Muscle layer of colon (tissue), 2 donors: Measurements from ENCODE around the gene ZNF98.
A peak's percentile ranks its signal among the peaks of the same experiment; 100 is the strongest.

ENCODE experiments used
- H3K27ac ChIP-seq: one replicate; pipeline ENCODE4 v1.7.0; 2013; ENCODE audit warnings: low read depth, mild to moderate bottlenecking, low read length, moderate library complexity
- H3K27me3 ChIP-seq, 2 donors: one replicate each; pipeline ENCODE4 v1.7.0; 2013; ENCODE audit warnings: low read length in 2 of 2, mild to moderate bottlenecking in 2 of 2; ENCODE audit not compliant: insufficient read depth in 2 of 2, control insufficient read depth in 1 of 2
- H3K36me3 ChIP-seq: one replicate; pipeline ENCODE4 v1.7.0; 2013; ENCODE audit warnings: mild to moderate bottlenecking, low read length; ENCODE audit not compliant: insufficient read depth
- H3K4me1 ChIP-seq: one replicate; pipeline ENCODE4 v1.7.0; 2013; ENCODE audit warnings: mild to moderate bottlenecking, low read length; ENCODE audit not compliant: insufficient read depth
- H3K4me3 ChIP-seq, 2 donors: one replicate each; pipeline ENCODE4 v1.7.0; 2013; ENCODE audit warnings: low read length in 2 of 2, low read depth in 1 of 2, mild to moderate bottlenecking in 1 of 2, moderate library complexity in 1 of 2
- H3K9ac ChIP-seq: one replicate; pipeline ENCODE4 v1.7.0; 2013; ENCODE audit warnings: low read length
- H3K9me3 ChIP-seq: one replicate; pipeline ENCODE4 v1.7.0; 2013; ENCODE audit warnings: mild to moderate bottlenecking, low read length
- donor health status: abdominal sarcoma.
- donor health status: Adenocarcinoma of cecum.

Gene ZNF98

DNA sequence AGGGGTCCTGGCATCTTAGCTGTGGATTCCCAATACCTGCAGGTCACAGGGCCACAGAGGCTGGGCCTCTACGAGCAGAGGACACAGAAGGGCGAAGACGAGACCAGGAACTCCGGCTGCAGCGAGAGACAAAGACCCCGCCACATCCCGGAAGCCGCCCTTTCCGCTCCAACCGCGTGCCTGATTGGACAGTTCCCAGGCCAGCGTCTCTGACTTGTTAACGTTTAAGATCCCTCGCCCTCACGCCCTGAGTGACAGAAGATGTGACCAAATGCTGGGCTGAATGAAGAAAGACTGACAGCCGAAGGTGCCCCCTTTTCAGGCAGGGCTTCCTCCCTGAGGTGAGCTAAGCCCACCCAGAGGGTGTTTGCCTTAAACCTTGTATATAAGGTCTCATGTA lies at the start of gene ZNF98:
Gene ZNF98 (minus strand): TSS at position 136 of the 400 bp plus-strand sequence. CDS start 122 bp downstream, at position 14.
- no peak within 1 kb of the TSS for H3K9ac ChIP-seq
- no peak within 1 kb of the TSS for H3K27ac ChIP-seq
- H3K9me3 ChIP-seq, result no peaks in the 10 kb centered on the region
- peaks cover 0 to 4% of the 10 kb centered on the region in 2 donors for H3K27me3 ChIP-seq
- no peaks in the 10 kb centered on the region for H3K4me1 ChIP-seq
- H3K36me3 ChIP-seq, result no peaks in the 10 kb centered on the region
- H3K4me3 ChIP-seq, result peak within 1 kb of the TSS; percentile 21 to 49

DNA sequence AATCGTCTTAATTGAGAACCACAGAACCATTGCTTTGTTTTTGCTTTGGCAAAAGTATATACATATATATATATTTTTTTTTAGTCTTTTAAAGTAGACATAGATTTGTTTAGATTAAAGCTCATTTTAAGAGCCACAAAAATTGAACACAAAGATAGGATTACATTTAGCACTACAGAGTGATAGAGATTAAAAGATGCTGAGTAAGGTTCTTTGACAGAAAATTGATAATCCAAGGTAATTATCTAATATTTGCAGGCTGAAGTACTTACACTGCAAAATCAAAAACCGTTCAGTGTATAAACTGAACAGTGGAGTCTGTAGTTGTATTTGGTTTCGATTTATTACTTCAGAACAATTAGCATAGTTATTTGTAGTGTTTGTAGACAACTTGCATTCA lies 24.5 kb upstream of the ZNF98 start:
- H3K9me3 ChIP-seq, result no peaks in the 10 kb centered on the region
- no peak overlapping the region for H3K27ac ChIP-seq
- H3K9ac ChIP-seq, result no peak overlapping the region
- no peaks in the 10 kb centered on the region for H3K4me1 ChIP-seq
- no peaks in the 10 kb centered on the region for H3K27me3 ChIP-seq
- no peaks in the 10 kb centered on the region for H3K36me3 ChIP-seq
- H3K4me3 ChIP-seq, result no peak overlapping the region

DNA sequence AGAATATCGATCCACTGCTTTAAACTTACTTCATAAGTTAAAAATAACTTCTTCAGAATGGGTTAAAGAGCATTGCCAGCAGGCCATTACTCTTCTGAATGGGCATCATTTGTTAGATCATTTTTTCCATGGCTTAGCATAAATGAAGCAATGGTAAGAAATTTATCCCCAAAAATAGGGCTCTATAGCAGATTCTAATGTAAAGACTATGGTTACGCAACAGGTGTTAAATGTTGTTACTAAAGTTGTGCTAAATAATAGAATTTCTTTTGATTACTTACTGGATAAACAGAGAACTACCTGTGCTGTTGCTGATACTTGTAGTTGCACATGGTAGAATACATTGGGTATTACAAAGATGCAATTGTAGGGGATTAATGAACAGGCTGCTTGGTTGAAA lies 15.9 kb upstream of the ZNF98 start:
- Histone ChIP-seq H3K9ac (no peak overlapping the region), H3K4me1 (no peaks in the 10 kb centered on the region), H3K9me3 (no peaks in the 10 kb centered on the region)

DNA sequence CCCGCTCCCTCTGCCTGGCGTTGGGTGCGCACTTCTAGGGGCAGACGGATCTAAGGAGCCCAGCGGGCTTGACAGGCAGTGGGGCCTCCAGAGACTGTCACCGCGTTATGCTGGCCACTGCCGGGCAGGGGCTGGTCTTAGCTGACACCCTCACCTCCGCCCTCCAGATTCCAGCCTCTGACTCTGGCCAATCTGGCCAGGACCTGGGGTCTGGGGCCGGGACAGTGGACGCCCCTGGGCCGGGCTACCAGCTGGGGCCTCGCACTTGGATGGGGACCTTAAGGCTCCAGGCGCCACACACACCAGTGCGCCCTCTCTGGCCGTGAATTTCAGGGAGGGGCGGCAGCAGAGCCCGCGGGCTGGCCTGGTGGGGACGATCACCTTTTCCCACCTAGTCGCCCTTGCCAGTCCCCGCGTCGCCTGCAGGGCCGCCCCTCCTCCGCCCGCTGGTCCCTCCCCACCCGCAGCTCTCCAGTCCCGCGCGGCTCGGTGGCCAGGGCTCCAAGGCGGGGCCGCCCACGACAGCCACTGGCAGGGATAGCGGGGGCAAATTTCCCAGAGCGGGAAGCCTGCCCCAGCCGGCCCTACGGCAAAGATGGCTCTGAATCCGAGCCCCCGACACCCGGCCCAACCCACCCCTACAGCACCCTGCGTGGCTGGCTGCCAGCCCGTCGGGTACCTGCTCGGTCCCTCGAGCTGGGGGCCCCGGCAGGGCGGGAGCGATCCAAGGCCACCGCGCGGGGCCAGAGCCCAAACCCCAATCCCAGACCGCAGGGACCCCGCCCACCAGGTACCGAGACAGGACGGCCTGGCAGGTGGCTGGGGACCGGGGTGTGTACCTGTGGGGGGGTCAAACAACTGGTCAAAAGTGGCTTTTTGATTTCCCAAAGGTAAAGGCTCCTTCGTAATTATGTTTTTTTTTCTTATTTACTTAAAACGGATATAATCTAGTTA lies 6.1 kb upstream of the ZNF98 start:
- Histone ChIP-seq H3K9me3 (no peaks in the 10 kb centered on the region), H3K27ac (no peak overlapping the region), H3K4me3 (no peak overlapping the region), H3K27me3 (peaks cover 0 to 15% of the 10 kb centered on the region in 2 donors), H3K9ac (no peak overlapping the region), H3K4me1 (no peaks in the 10 kb centered on the region), H3K36me3 (no peaks in the 10 kb centered on the region)

More for the DNA sequence above, 15.9 kb upstream of the ZNF98 start:
- H3K36me3 ChIP-seq, result no peaks in the 10 kb centered on the region
- H3K27me3 ChIP-seq, result no peaks in the 10 kb centered on the region
- no peak overlapping the region for H3K4me3 ChIP-seq
- no peak overlapping the region for H3K27ac ChIP-seq

DNA sequence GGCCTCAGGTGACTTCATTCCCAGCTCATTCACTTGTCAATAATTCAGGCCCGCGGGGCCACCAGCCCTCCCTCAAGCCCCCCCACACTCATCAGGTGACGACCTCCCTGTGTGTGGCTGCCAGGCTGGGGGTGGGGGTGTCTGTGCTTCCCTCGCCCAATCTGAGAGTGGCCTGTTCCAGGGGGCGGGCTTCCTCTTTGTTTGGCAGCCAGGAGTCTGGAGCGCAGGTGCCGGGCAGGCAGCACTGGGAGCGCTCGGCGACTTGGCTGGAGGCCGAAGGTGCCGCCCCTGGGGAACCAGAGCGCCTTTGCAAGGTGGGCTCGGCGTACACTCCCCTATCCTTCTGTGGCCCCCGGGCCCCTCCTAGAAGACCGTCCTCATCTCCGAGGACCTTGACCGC lies 5.4 kb upstream of the ZNF98 start:
- no peak overlapping the region for H3K4me3 ChIP-seq

DNA sequence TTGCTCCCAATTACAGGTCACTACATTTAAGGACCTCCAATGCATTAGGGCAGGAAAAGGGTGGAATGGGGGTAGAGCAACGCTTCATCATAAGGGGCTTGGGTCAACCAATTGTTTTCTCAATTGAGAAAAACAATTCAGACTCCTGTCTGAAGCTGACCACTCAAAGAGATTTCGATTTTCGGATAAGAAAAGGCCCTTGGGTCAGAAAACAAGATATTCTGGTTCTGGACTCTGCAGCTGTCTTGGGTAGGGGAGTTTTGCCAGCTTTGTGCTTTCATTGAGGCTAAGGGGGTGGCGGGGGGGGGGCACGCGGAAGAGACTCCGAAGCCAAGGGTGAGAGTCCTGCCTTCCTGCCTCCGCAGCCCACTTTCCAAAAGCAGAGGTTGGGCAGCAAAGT lies 4.8 kb upstream of the ZNF98 start:
- H3K9me3 ChIP-seq, result no peaks in the 10 kb centered on the region
- peaks cover 0 to 15% of the 10 kb centered on the region in 2 donors for H3K27me3 ChIP-seq
- H3K9ac ChIP-seq, result no peak overlapping the region
- H3K4me1 ChIP-seq, result no peaks in the 10 kb centered on the region
- no peak overlapping the region for H3K4me3 ChIP-seq
- no peak overlapping the region for H3K27ac ChIP-seq
- H3K36me3 ChIP-seq, result no peaks in the 10 kb centered on the region

More for the DNA sequence above, 5.4 kb upstream of the ZNF98 start:
- no peak overlapping the region for H3K27ac ChIP-seq
- no peaks in the 10 kb centered on the region for H3K9me3 ChIP-seq
- no peaks in the 10 kb centered on the region for H3K4me1 ChIP-seq
- H3K27me3 ChIP-seq, result peaks cover 0 to 15% of the 10 kb centered on the region in 2 donors
- no peaks in the 10 kb centered on the region for H3K36me3 ChIP-seq
- H3K9ac ChIP-seq, result no peak overlapping the region

DNA sequence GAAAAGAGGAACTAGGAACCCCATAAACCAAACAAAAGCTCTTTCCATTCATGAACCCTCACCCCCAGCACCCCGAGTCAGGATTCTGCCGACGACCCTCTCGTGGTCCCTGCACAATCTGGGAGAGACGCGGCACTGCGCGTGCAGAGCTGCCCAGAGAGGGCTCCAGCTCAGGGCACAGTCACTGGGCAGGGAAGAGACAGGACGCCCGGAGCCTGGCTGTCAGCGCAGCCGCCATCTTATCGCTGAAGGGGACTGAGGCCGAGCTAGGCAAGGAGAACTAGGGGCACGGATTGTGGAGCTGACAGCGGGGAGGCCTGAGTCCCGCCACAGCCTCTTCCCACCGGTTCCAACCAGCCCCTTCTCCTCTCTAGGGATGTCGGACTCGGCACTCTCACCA lies 349 bp downstream of the ZNF98 start:
- Histone ChIP-seq H3K4me3 (peak overlapping the region; percentile 21 to 49), H3K9ac (no peak overlapping the region), H3K27me3 (peaks cover 0 to 2% of the 10 kb centered on the region in 2 donors), H3K36me3 (no peaks in the 10 kb centered on the region), H3K9me3 (no peaks in the 10 kb centered on the region), H3K4me1 (no peaks in the 10 kb centered on the region), H3K27ac (no peak overlapping the region)

DNA sequence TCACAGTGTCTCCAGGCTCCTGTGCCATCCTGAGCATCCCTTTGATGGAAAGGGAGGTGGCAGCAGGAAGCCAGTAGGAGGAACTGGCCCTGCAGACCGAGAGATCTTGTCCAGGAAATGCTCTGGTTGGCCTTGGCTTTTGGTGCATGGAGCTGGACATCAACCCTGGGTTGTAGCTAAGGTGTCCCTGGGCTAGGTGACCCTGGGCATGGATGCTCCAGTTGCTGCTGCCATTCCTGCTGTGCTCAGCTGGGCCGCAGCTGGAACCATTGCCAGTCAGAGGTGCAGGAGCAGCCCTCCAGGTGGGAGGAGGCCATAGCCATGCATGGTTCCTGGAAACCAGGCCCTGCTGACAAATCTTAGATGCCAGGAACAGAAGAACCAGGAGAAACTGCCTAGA lies 67.5 kb downstream of the ZNF98 start:
- Histone ChIP-seq H3K36me3 (no peaks in the 10 kb centered on the region), H3K9me3 (no peaks in the 10 kb centered on the region), H3K4me3 (no peak overlapping the region), H3K4me1 (no peaks in the 10 kb centered on the region), H3K27me3 (no peaks in the 10 kb centered on the region), H3K27ac (no peak overlapping the region), H3K9ac (no peak overlapping the region)
